ENCODE measurements around the gene SLC35D1. TPM values are rescaled to one million over a fixed set of nuclear protein-coding genes. Genes with fewer than 3 reads are reported as not detected.

The SLC35D1 gene
- polyA plus RNA-seq, 1 donor (not counting 4 experiments of a cell fraction or from before 2014, with no cell fraction given) = 12.2 TPM

GRCh38 chr1:67094191-67094590 lies 40.2 kb upstream of the SLC35D1 start:
- dilution Hi-C loops (cut with MboI; ENCODE audit: extremely low pct_ligation_motif_present, low sequenced_read_pairs) = no loop called here
- FAIRE-seq (peak; percentile 74), DNase-seq (ENCODE audit: low read depth, low spot score) (no peak)
- no peaks in the 10 kb centered on the region for H3K9me1 ChIP-seq (ENCODE audit: control insufficient read depth, extremely low read depth, insufficient read depth, low read length)
- no peak overlapping the region for H2AFZ ChIP-seq (ENCODE audit: control insufficient read depth, low read length)
- H3K9me3 ChIP-seq (ENCODE audit: control insufficient read depth, low read depth, low read length) = no peaks in the 10 kb centered on the region
- H3K4me1 ChIP-seq (ENCODE audit: control insufficient read depth, extremely low read depth, insufficient read depth, low read length) = peaks cover 3% of the 10 kb centered on the region
- no peak overlapping the region for H3K27ac ChIP-seq (ENCODE audit: control insufficient read depth, insufficient read depth, low read length)
- H3K9ac ChIP-seq (ENCODE audit: control insufficient read depth, extremely low read depth, insufficient read depth, low read length) = no peak overlapping the region
- no peaks in the 10 kb centered on the region for H3K36me3 ChIP-seq (ENCODE audit: control insufficient read depth in 2 of 2, extremely low read depth in 1 of 2, insufficient read depth in 2 of 2, low read length in 2 of 2)
- no peaks in the 10 kb centered on the region for H3K27me3 ChIP-seq (ENCODE audit: control insufficient read depth, extremely low read depth, insufficient read depth, low read length)
- H3K4me3 ChIP-seq (ENCODE audit: control insufficient read depth in 2 of 3, extremely low read depth in 1 of 3, insufficient read depth in 2 of 3, low read depth in 1 of 3, low read length in 3 of 3) = no peak overlapping the region
- H4K20me1 ChIP-seq (ENCODE audit: control insufficient read depth, extremely low read depth, insufficient read depth, low read length) = no peaks in the 10 kb centered on the region
- TF ChIP-seq CTCF (optimal IDR thresholded peaks at IDR 0.05 in 1 of 3, IDR thresholded peaks at IDR 0.05 in 1 of 3, conservative IDR thresholded peaks at IDR 0.05 in 1 of 3; ENCODE audit: extremely low read depth in 1 of 3, insufficient read depth in 2 of 3, low read length in 3 of 3) (no peak), EZH2 (IDR thresholded peaks at IDR 0.05; ENCODE audit: low read length) (no peak)
- H3K79me2 ChIP-seq (ENCODE audit: control insufficient read depth, insufficient read depth, low read length) = no peaks in the 10 kb centered on the region
- H3K4me2 ChIP-seq (ENCODE audit: control insufficient read depth, extremely low read depth, insufficient read depth, low read depth, low read length) = no peak overlapping the region

- Histone ChIP-seq H3K79me2 (ENCODE audit: control insufficient read depth, insufficient read depth, low read length) (no peaks in the 10 kb centered on the region), H3K27ac (ENCODE audit: control insufficient read depth, insufficient read depth, low read length) (no peak overlapping the region), H2AFZ (ENCODE audit: control insufficient read depth, low read length) (no peak overlapping the region), H3K27me3 (ENCODE audit: control insufficient read depth, extremely low read depth, insufficient read depth, low read length) (no peaks in the 10 kb centered on the region), H3K4me2 (ENCODE audit: control insufficient read depth, extremely low read depth, insufficient read depth, low read depth, low read length) (no peak overlapping the region), H3K9me3 (ENCODE audit: control insufficient read depth, low read depth, low read length) (no peaks in the 10 kb centered on the region), H4K20me1 (ENCODE audit: control insufficient read depth, extremely low read depth, insufficient read depth, low read length) (no peaks in the 10 kb centered on the region), H3K36me3 (ENCODE audit: control insufficient read depth in 2 of 2, extremely low read depth in 1 of 2, insufficient read depth in 2 of 2, low read length in 2 of 2) (no peaks in the 10 kb centered on the region), H3K4me1 (ENCODE audit: control insufficient read depth, extremely low read depth, insufficient read depth, low read length) (no peaks in the 10 kb centered on the region), H3K9ac (ENCODE audit: control insufficient read depth, extremely low read depth, insufficient read depth, low read length) (no peak overlapping the region), H3K4me3 (ENCODE audit: control insufficient read depth in 2 of 3, extremely low read depth in 1 of 3, insufficient read depth in 2 of 3, low read depth in 1 of 3, low read length in 3 of 3) (no peak overlapping the region), H3K9me1 (ENCODE audit: control insufficient read depth, extremely low read depth, insufficient read depth, low read length) (no peaks in the 10 kb centered on the region)
- no peak for TF ChIP-seq CTCF (optimal IDR thresholded peaks at IDR 0.05 in 1 of 3, IDR thresholded peaks at IDR 0.05 in 1 of 3, conservative IDR thresholded peaks at IDR 0.05 in 1 of 3; ENCODE audit: extremely low read depth in 1 of 3, insufficient read depth in 2 of 3, low read length in 3 of 3)
- no peak for TF ChIP-seq EZH2 (IDR thresholded peaks at IDR 0.05; ENCODE audit: low read length)
- FAIRE-seq (no peak), DNase-seq (ENCODE audit: low read depth, low spot score) (no peak)
- dilution Hi-C loops (cut with MboI; ENCODE audit: extremely low pct_ligation_motif_present, low sequenced_read_pairs) = no loop called here
Observed at GRCh38 chr1:67089685-67090208, 35.8 kb upstream of the SLC35D1 start.

Measured in keratinocyte (primary cell).